WTC11 (cell line): Measurements from ENCODE around the gene MEGF9. TPM values are rescaled to one million over a fixed set of nuclear protein-coding genes. Genes with fewer than 3 reads are reported as not detected.

Experiments
- ATAC-seq: fragments of 200-7000 bp; cut with Tn5 transposase; 2 replicates; pipeline ENCODE4 v1.10.0; 2021; ENCODE audit warnings: mild to moderate bottlenecking, moderate library complexity
- CTCF ChIA-PET: fragments of 300-600 bp; sonication (Branson Sonifier 250); formaldehyde crosslinking; loops from one replicate; lab custom pipeline; 2021; ENCODE audit warnings: antibody characterized with exemption; lab: Charles Lee
- POLR2A ChIA-PET: fragments of 350-600 bp; sonication (Branson Sonifier 250); formaldehyde crosslinking; loops from one replicate; lab custom pipeline; 2021; ENCODE audit warnings: antibody characterized with exemption; lab: Charles Lee
- DNase-seq: peaks from one replicate; pipeline ENCODE4 v3.0.0; 2021; ENCODE audit warnings: low spot score
- H3K27ac Mint-ChIP-seq: 2 replicates; pipeline ENCODE4 v1.8.0; 2021; ENCODE audit warnings: mixed read lengths
- H3K27me3 Mint-ChIP-seq: 2 replicates; pipeline ENCODE4 v1.8.0; 2021; ENCODE audit warnings: low read depth, mild to moderate bottlenecking, moderate library complexity, mixed read lengths
- H3K36me3 Mint-ChIP-seq: 2 replicates; pipeline ENCODE4 v1.8.0; 2021; ENCODE audit warnings: mixed read lengths
- H3K4me1 Mint-ChIP-seq: 2 replicates; pipeline ENCODE4 v1.8.0; 2022; ENCODE audit warnings: mixed read lengths
- H3K4me3 Mint-ChIP-seq: 2 replicates; pipeline ENCODE4 v1.8.0; 2021; ENCODE audit warnings: mild to moderate bottlenecking, moderate library complexity, mixed read lengths
- H3K9me3 Mint-ChIP-seq: 2 replicates; pipeline ENCODE4 v1.8.0; 2021; ENCODE audit warnings: mixed read lengths
- FOXJ3 ChIP-seq: sonication (generic); formaldehyde crosslinking; IDR thresholded peaks from 2 replicates; pipeline ENCODE4 v1.9.0; 2021; ENCODE audit warnings: missing genetic modification reagents, mild to moderate bottlenecking, borderline replicate concordance
- FOXP1 ChIP-seq: sonication (generic); formaldehyde crosslinking; IDR thresholded peaks from 2 replicates; pipeline ENCODE4 v1.8.0; 2022; ENCODE audit warnings: missing genetic modification reagents, mild to moderate bottlenecking, moderate library complexity, borderline replicate concordance
- GABPB1 ChIP-seq: sonication (generic); formaldehyde crosslinking; IDR thresholded peaks from 2 replicates; pipeline ENCODE4 v1.8.1; 2023; ENCODE audit warnings: mild to moderate bottlenecking, missing genetic modification reagents
- GTF2I ChIP-seq: fragments of 250-450 bp; sonication (Bioruptor Pico); conservative IDR thresholded peaks from 2 replicates; pipeline ENCODE4 v1.4.0; 2021; ENCODE audit warnings: mild to moderate bottlenecking
- HMGA2 ChIP-seq: fragments of 250-450 bp; sonication (Bioruptor Pico); IDR thresholded peaks from 2 replicates; pipeline ENCODE4 v1.4.0; 2021; ENCODE audit warnings: mild to moderate bottlenecking, moderate library complexity
- MYBL2 ChIP-seq: sonication (generic); formaldehyde crosslinking; IDR thresholded peaks from 2 replicates; pipeline ENCODE4 v1.8.1; 2023; ENCODE audit warnings: mild to moderate bottlenecking, moderate library complexity, missing genetic modification reagents
- NR2C2 ChIP-seq: sonication (generic); formaldehyde crosslinking; IDR thresholded peaks from 2 replicates; pipeline ENCODE4 v1.8.0; 2022; ENCODE audit warnings: mild to moderate bottlenecking, missing genetic modification reagents
- NR3C1 ChIP-seq: sonication (generic); formaldehyde crosslinking; conservative IDR thresholded peaks from 2 replicates; pipeline ENCODE4 v1.8.1; 2023; ENCODE audit warnings: low read depth, mild to moderate bottlenecking, missing genetic modification reagents
- TEAD4 ChIP-seq: sonication (generic); formaldehyde crosslinking; IDR thresholded peaks from 2 replicates; pipeline ENCODE4 v1.8.0; 2022; ENCODE audit warnings: mild to moderate bottlenecking, missing genetic modification reagents
- TP53 ChIP-seq: sonication (generic); formaldehyde crosslinking; IDR thresholded peaks from 2 replicates; pipeline ENCODE4 v1.8.1; 2023; ENCODE audit warnings: mild to moderate bottlenecking, missing genetic modification reagents
- ZBTB21 ChIP-seq: sonication (generic); formaldehyde crosslinking; IDR thresholded peaks from 2 replicates; pipeline ENCODE4 v1.8.1; 2023; ENCODE audit warnings: mild to moderate bottlenecking, missing genetic modification reagents, borderline replicate concordance
- ZNF232 ChIP-seq: sonication (generic); formaldehyde crosslinking; IDR thresholded peaks from 2 replicates; pipeline ENCODE4 v1.8.0; 2022; ENCODE audit warnings: mild to moderate bottlenecking, missing genetic modification reagents
- ZNF317 ChIP-seq: sonication (generic); formaldehyde crosslinking; IDR thresholded peaks from 2 replicates; pipeline ENCODE4 v1.8.1; 2023; ENCODE audit warnings: low read depth, mild to moderate bottlenecking, moderate library complexity, missing genetic modification reagents, borderline replicate concordance
- ZNF416 ChIP-seq: fragments of 250-450 bp; sonication (Bioruptor Pico); IDR thresholded peaks from 2 replicates; pipeline ENCODE4 v1.9.0; 2021; ENCODE audit warnings: mild to moderate bottlenecking, inconsistent platforms
- ZNF423 ChIP-seq: fragments of 250-450 bp; sonication (Bioruptor Pico); IDR thresholded peaks from 2 replicates; pipeline ENCODE4 v2.1.2; 2022; ENCODE audit warnings: mild to moderate bottlenecking, moderate library complexity
- total RNA-seq: library from RNA; stranded (reverse); gene quantifications from 3 replicates; pipeline ENCODE4 v1.2.3, GENCODE V29; 2021
- TF ChIP-seq, protein P1 (sequence below): sonication (generic); formaldehyde crosslinking; IDR thresholded peaks from 2 replicates; pipeline ENCODE4 v1.8.1; 2023; ENCODE audit warnings: mild to moderate bottlenecking, missing genetic modification reagents
- TF ChIP-seq, protein P2 (sequence below): sonication (generic); formaldehyde crosslinking; IDR thresholded peaks from 2 replicates; pipeline ENCODE4 v1.8.1; 2023; ENCODE audit warnings: mild to moderate bottlenecking, missing genetic modification reagents, moderate library complexity
- TF ChIP-seq, protein P3 (sequence below): sonication (generic); formaldehyde crosslinking; IDR thresholded peaks from 2 replicates; pipeline ENCODE4 v1.8.1; 2022; ENCODE audit warnings: low read depth, mild to moderate bottlenecking, moderate library complexity, missing genetic modification reagents, borderline replicate concordance
- TF ChIP-seq, protein P4 (sequence below): sonication (generic); formaldehyde crosslinking; IDR thresholded peaks from 2 replicates; pipeline ENCODE4 v1.8.1; 2022; ENCODE audit warnings: mild to moderate bottlenecking, moderate library complexity, missing genetic modification reagents
- TF ChIP-seq, protein P5 (sequence below): sonication (generic); formaldehyde crosslinking; IDR thresholded peaks from 2 replicates; pipeline ENCODE4 v1.8.0; 2022; ENCODE audit warnings: mild to moderate bottlenecking, missing genetic modification reagents

Gene MEGF9
- total RNA-seq, 1 experiment from 2014 or later = 0.92 TPM

DNA sequence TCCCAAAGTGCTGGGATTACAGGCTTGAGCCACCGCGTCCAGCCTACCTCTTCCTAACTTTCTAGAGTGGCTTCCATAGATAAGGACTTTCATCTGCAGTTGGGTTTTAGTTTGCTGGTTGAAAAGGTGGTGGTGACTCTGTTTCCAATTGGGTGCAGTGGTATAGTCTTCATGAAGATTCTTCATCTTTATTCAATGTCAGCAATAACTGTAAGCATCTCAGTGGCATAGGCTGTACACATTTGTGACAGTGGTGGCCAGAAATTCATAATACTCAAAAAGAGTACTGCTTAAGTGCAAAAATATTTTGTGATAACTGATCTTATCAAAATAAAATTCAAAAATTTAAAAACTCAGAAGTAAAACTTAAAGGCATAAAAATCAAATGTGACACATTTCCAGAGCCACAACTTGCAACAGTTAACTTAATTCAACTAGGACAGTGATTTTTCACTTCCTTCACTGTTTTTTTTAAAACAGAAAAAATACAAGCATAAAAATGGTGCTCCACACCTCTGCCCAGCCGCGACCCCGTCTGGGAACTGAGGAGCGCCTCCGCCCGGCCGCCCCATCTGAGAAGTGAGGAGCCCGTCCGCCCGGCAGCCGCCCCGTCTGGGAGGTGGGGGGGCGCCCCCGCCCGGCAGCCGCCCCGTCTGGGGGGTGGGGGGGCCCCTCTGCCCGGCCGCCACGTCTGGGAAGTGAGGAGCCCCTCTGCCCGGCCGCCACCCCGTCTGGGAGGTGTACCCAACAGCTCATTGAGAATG lies 77.9 kb downstream of the MEGF9 start (continued):
- TF ChIP-seq, protein P1, sequence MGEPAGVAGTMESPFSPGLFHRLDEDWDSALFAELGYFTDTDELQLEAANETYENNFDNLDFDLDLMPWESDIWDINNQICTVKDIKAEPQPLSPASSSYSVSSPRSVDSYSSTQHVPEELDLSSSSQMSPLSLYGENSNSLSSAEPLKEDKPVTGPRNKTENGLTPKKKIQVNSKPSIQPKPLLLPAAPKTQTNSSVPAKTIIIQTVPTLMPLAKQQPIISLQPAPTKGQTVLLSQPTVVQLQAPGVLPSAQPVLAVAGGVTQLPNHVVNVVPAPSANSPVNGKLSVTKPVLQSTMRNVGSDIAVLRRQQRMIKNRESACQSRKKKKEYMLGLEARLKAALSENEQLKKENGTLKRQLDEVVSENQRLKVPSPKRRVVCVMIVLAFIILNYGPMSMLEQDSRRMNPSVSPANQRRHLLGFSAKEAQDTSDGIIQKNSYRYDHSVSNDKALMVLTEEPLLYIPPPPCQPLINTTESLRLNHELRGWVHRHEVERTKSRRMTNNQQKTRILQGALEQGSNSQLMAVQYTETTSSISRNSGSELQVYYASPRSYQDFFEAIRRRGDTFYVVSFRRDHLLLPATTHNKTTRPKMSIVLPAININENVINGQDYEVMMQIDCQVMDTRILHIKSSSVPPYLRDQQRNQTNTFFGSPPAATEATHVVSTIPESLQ (CRISPR knock-in tag) = no peak
- no peak for TF ChIP-seq FOXP1 (CRISPR knock-in tag)
- no peak for TF ChIP-seq ZBTB21 (CRISPR knock-in tag)
- TF ChIP-seq, protein P2, sequence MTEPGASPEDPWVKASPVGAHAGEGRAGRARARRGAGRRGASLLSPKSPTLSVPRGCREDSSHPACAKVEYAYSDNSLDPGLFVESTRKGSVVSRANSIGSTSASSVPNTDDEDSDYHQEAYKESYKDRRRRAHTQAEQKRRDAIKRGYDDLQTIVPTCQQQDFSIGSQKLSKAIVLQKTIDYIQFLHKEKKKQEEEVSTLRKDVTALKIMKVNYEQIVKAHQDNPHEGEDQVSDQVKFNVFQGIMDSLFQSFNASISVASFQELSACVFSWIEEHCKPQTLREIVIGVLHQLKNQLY (CRISPR knock-in tag) = no peak
- TF ChIP-seq ZNF317 (CRISPR knock-in tag) = no peak

DNA sequence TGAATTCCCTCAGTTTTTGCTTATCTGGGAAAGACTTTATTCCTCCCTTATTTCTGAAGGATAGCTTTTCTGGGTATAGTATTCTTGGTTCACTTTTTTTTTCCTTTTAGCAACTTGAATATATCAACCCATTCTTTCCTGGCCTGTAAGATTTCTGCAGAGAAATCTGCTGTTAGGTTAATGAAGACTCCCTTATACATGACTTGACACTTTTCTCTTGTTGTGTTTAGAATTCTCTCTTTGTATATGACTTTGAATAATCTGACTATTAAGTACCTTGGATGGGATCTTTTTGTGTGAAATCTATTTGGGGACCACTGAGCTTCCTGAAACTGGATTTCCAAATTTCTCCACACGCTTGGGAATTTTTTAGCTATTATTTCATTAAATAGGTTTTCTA lies 79.3 kb downstream of the MEGF9 start:
- DNase-seq (no peak), ATAC-seq (no peak)
- Mint-ChIP-seq H3K27ac (no peak overlapping the region), H3K36me3 (peaks cover 11% of the 10 kb centered on the region; the same call in 1 of the 2 replicates), H3K4me3 (no peak overlapping the region), H3K9me3 (peaks cover 21% of the 10 kb centered on the region), H3K4me1 (no peaks in the 10 kb centered on the region), H3K27me3 (peaks cover 16% of the 10 kb centered on the region)
- POLR2A ChIA-PET = no interaction called here
- TF ChIP-seq, protein P3, sequence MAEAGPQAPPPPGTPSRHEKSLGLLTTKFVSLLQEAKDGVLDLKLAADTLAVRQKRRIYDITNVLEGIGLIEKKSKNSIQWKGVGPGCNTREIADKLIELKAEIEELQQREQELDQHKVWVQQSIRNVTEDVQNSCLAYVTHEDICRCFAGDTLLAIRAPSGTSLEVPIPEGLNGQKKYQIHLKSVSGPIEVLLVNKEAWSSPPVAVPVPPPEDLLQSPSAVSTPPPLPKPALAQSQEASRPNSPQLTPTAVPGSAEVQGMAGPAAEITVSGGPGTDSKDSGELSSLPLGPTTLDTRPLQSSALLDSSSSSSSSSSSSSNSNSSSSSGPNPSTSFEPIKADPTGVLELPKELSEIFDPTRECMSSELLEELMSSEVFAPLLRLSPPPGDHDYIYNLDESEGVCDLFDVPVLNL (CRISPR knock-in tag) = no peak
- no peak for TF ChIP-seq HMGA2 (CRISPR knock-in tag)
- CTCF ChIA-PET = no interaction called here

DNA sequence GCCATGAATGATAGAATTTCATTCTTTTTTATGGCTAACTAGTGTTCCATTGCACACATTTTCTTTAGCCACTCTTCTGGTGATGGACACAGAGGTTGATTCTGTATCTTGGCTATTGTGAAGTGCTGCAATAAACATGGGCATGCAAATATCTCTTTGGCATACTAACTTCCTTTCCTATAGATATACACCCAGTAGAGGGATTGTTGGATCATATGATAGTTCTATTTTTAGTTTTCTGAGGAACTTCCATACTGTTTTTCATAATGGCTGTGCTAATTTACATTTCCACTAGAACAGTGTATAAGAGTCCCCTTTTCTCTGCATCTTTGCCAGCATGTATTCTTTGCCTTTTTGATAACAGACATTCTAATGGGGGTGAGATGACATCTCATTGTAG lies 83.9 kb downstream of the MEGF9 start:
- Mint-ChIP-seq H3K9me3 (peaks cover 10% of the 10 kb centered on the region), H3K36me3 (peaks cover 6% of the 10 kb centered on the region; the same call in 1 of the 2 replicates), H3K4me1 (peaks cover under 1% of the 10 kb centered on the region; the same call in 1 of the 2 replicates), H3K27me3 (peaks cover 12% of the 10 kb centered on the region), H3K4me3 (no peak overlapping the region), H3K27ac (no peak overlapping the region)
- CTCF ChIA-PET = no interaction called here
- TF ChIP-seq GTF2I (CRISPR knock-in tag) (no peak), FOXJ3 (CRISPR knock-in tag) (no peak), MYBL2 (CRISPR knock-in tag) (no peak), NR2C2 (CRISPR knock-in tag) (no peak), ZNF416 (no peak), FOXP1 (CRISPR knock-in tag) (no peak), TP53 (CRISPR knock-in tag) (no peak), GABPB1 (no peak), NR3C1 (CRISPR knock-in tag) (no peak), ZNF423 (no peak), ZNF232 (CRISPR knock-in tag) (no peak), TEAD4 (CRISPR knock-in tag) (no peak)
- TF ChIP-seq, protein P1 (CRISPR knock-in tag) = no peak
- TF ChIP-seq, protein P4, sequence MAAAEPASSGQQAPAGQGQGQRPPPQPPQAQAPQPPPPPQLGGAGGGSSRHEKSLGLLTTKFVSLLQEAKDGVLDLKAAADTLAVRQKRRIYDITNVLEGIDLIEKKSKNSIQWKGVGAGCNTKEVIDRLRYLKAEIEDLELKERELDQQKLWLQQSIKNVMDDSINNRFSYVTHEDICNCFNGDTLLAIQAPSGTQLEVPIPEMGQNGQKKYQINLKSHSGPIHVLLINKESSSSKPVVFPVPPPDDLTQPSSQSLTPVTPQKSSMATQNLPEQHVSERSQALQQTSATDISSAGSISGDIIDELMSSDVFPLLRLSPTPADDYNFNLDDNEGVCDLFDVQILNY (CRISPR knock-in tag) = no peak
- TF ChIP-seq, protein P5, sequence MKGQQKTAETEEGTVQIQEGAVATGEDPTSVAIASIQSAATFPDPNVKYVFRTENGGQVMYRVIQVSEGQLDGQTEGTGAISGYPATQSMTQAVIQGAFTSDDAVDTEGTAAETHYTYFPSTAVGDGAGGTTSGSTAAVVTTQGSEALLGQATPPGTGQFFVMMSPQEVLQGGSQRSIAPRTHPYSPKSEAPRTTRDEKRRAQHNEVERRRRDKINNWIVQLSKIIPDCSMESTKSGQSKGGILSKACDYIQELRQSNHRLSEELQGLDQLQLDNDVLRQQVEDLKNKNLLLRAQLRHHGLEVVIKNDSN = no peak
- POLR2A ChIA-PET = no interaction called here
- DNase-seq (no peak), ATAC-seq (no peak)
